ENCODE data around the gene RFX3.

DNA sequence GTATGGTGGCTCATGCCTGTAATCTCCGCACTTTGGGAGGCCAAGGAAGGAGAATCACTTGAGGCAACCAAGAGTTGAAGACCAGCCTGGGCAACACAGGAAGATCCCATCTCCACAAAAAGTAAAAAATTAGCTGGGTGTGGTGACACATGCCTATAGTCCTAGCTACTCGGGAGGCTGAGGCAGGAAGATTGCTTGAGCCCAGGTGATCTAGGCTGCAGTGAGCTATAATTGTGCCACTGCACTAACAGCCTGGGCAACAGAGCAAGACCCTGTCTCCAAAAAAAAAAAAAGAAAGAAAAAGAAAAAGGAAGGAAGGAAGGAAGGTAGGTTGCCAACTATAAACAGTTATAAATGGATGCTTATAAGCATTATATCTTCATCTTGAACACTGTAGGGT is 51.0 kb downstream of the RFX3 start:
- no peak for TF ChIP-seq EZH2phosphoT487 (conservative IDR thresholded peaks at IDR 0.05; ENCODE audit: low read length)
- no peak for TF ChIP-seq CTCF (IDR thresholded peaks at IDR 0.05; ENCODE audit: insufficient read depth, low read length, poor library complexity, severe bottlenecking)

Measured in SU-DHL-6 (cell line).